ENCODE data around the gene FLNC.

FLNC gene

DNA sequence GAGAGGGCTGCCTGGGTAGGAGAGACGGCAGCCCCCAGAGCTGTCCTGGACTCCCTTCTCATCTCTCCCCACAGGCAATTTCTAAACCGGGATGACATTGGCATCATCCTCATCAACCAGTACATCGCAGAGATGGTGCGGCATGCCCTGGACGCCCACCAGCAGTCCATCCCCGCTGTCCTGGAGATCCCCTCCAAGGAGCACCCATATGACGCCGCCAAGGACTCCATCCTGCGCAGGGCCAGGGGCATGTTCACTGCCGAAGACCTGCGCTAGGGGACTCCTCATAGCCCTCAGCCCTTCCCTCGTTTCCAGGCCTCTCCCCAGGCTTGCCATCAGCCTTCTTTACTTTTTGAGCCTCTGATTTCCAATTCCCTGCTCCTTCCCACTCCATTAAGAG lies 35.1 kb downstream of the FLNC start:
- Histone ChIP-seq H3K4me2 (ENCODE audit: low read length) (no peak overlapping the region), H3K4me3 (ENCODE audit: low read length) (no peak overlapping the region), H2AK5ac (ENCODE audit: low read length) (no peak overlapping the region), H3K36me3 (ENCODE audit: control insufficient read depth, insufficient read depth, low read length) (no peaks in the 10 kb centered on the region), H4K5ac (ENCODE audit: low read length) (no peak overlapping the region), H3K18ac (ENCODE audit: low read length) (no peak overlapping the region), H3K56ac (ENCODE audit: low read length) (no peak overlapping the region), H3K23ac (ENCODE audit: low read length) (no peak overlapping the region), H3K4me1 (ENCODE audit: control insufficient read depth, low read depth, low read length) (no peaks in the 10 kb centered on the region), H2BK15ac (replicated peaks; ENCODE audit: low read depth) (no peak overlapping the region), H3K9ac (ENCODE audit: low read length) (no peak overlapping the region), H3K79me1 (ENCODE audit: low read length) (peaks cover 1% of the 10 kb centered on the region), H3K27me3 (ENCODE audit: insufficient read depth, low read length, poor library complexity) (peaks cover 11% of the 10 kb centered on the region), H2BK5ac (ENCODE audit: low read length) (no peak overlapping the region), H3K27ac (ENCODE audit: low read depth, low read length) (no peak overlapping the region), H2BK120ac (ENCODE audit: low read depth, low read length) (no peak overlapping the region), H3K79me2 (ENCODE audit: control insufficient read depth, insufficient read depth, low read length) (no peaks in the 10 kb centered on the region), H4K8ac (ENCODE audit: low read depth, low read length) (no peak overlapping the region), H3K4ac (ENCODE audit: low read depth, low read length) (no peak overlapping the region)
- no CpG with 5 or more reads among the region's 12 CpGs for WGBS (ENCODE audit: extremely low coverage, insufficient coverage, low lambda C conversion rate)
- DNase-seq = no peak

- no peak overlapping the region for H3K18ac ChIP-seq (ENCODE audit: low read length)
- no peak for DNase-seq
- no peak overlapping the region for H2AK5ac ChIP-seq (ENCODE audit: low read length)
- no peaks in the 10 kb centered on the region for H3K4me1 ChIP-seq (ENCODE audit: control insufficient read depth, low read depth, low read length)
- no peak overlapping the region for H4K5ac ChIP-seq (ENCODE audit: low read length)
- no peak overlapping the region for H3K9ac ChIP-seq (ENCODE audit: low read length)
- no peaks in the 10 kb centered on the region for H3K36me3 ChIP-seq (ENCODE audit: control insufficient read depth, insufficient read depth, low read length)
- no peak overlapping the region for H3K23ac ChIP-seq (ENCODE audit: low read length)
- H3K56ac ChIP-seq (ENCODE audit: low read length) = no peak overlapping the region
- H3K27ac ChIP-seq (ENCODE audit: low read depth, low read length) = no peak overlapping the region
- no peak overlapping the region for H4K8ac ChIP-seq (ENCODE audit: low read depth, low read length)
- H3K4me2 ChIP-seq (ENCODE audit: low read length) = no peak overlapping the region
- H3K79me2 ChIP-seq (ENCODE audit: control insufficient read depth, insufficient read depth, low read length) = no peaks in the 10 kb centered on the region
- H2BK120ac ChIP-seq (ENCODE audit: low read depth, low read length) = no peak overlapping the region
- H3K79me1 ChIP-seq (ENCODE audit: low read length) = peaks cover 1% of the 10 kb centered on the region
- peaks cover 12% of the 10 kb centered on the region for H3K27me3 ChIP-seq (ENCODE audit: insufficient read depth, low read length, poor library complexity)
- no peak overlapping the region for H2BK15ac ChIP-seq (replicated peaks; ENCODE audit: low read depth)
- H2BK5ac ChIP-seq (ENCODE audit: low read length) = no peak overlapping the region
- WGBS (ENCODE audit: extremely low coverage, insufficient coverage, low lambda C conversion rate) = no CpG with 5 or more reads among the region's 27 CpGs
- no peak overlapping the region for H3K4ac ChIP-seq (ENCODE audit: low read depth, low read length)
- no peak overlapping the region for H3K4me3 ChIP-seq (ENCODE audit: low read length)
Observed at GRCh38 chr7:128865996-128866877, 36.0 kb downstream of the FLNC start.

- Histone ChIP-seq H3K4me1 (ENCODE audit: control insufficient read depth, low read depth, low read length) (no peaks in the 10 kb centered on the region), H2BK120ac (ENCODE audit: low read depth, low read length) (no peak overlapping the region), H3K79me1 (ENCODE audit: low read length) (peaks cover 1% of the 10 kb centered on the region), H2BK5ac (ENCODE audit: low read length) (no peak overlapping the region), H3K4me2 (ENCODE audit: low read length) (no peak overlapping the region), H3K4ac (ENCODE audit: low read depth, low read length) (no peak overlapping the region), H3K27me3 (ENCODE audit: insufficient read depth, low read length, poor library complexity) (peaks cover 12% of the 10 kb centered on the region), H3K9ac (ENCODE audit: low read length) (no peak overlapping the region), H4K8ac (ENCODE audit: low read depth, low read length) (no peak overlapping the region), H2AK5ac (ENCODE audit: low read length) (no peak overlapping the region), H3K27ac (ENCODE audit: low read depth, low read length) (no peak overlapping the region), H3K36me3 (ENCODE audit: control insufficient read depth, insufficient read depth, low read length) (no peaks in the 10 kb centered on the region), H4K5ac (ENCODE audit: low read length) (no peak overlapping the region), H3K79me2 (ENCODE audit: control insufficient read depth, insufficient read depth, low read length) (no peaks in the 10 kb centered on the region), H3K4me3 (ENCODE audit: low read length) (no peak overlapping the region), H3K56ac (ENCODE audit: low read length) (no peak overlapping the region), H3K18ac (ENCODE audit: low read length) (no peak overlapping the region), H2BK15ac (replicated peaks; ENCODE audit: low read depth) (no peak overlapping the region), H3K23ac (ENCODE audit: low read length) (no peak overlapping the region)
- no peak for DNase-seq
- no CpG with 5 or more reads among the region's 4 CpGs for WGBS (ENCODE audit: extremely low coverage, insufficient coverage, low lambda C conversion rate)
Observed at GRCh38 chr7:128867241-128867640, 37.0 kb downstream of the FLNC start.

DNA sequence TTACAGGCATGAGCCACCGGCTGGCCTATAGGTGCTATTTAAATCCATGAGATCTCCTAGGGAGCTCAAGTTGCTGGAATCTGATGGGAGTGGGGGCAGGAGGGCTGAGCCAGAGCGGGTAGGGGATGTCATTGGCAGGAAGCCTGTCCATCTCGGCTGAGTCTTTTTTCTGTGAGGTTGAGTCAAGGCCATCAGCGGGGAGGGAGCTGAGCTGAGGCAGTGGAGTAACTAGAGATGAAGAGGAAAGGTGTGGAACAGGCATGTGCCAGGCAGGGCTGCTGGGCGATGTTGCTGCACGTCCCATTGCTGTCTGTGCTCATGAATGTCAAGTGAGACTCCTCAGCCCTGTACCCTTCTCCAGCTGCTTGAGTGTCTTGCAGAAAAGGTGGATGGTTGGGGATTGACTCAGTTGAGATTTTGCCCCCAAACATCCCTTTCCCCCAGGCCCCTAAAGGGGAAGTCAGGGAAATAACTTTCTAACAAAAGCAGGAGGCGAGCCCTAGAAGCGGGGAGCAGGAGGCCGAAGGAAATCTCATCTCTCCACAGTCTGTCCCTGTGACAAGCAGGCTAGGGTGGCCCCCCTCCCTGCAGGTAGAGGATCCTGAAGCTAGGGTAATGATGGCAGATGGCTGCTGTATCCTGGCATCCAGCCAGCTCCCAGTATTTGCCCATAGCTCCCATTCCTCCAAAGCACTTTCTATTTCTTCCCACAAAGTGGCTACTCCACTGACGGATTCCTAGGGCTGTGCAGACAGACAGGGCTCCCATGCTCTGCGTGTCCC lies 37.8 kb downstream of the FLNC start:
- Histone ChIP-seq H3K23ac (ENCODE audit: low read length) (no peak overlapping the region), H3K56ac (ENCODE audit: low read length) (no peak overlapping the region), H3K4me1 (ENCODE audit: control insufficient read depth, low read depth, low read length) (no peaks in the 10 kb centered on the region), H3K27ac (ENCODE audit: low read depth, low read length) (no peak overlapping the region), H2BK5ac (ENCODE audit: low read length) (no peak overlapping the region), H4K5ac (ENCODE audit: low read length) (no peak overlapping the region), H3K36me3 (ENCODE audit: control insufficient read depth, insufficient read depth, low read length) (no peaks in the 10 kb centered on the region), H3K18ac (ENCODE audit: low read length) (no peak overlapping the region), H4K8ac (ENCODE audit: low read depth, low read length) (no peak overlapping the region), H2AK5ac (ENCODE audit: low read length) (no peak overlapping the region), H3K4ac (ENCODE audit: low read depth, low read length) (no peak overlapping the region), H3K79me1 (ENCODE audit: low read length) (peaks cover 1% of the 10 kb centered on the region), H3K27me3 (ENCODE audit: insufficient read depth, low read length, poor library complexity) (peaks cover 12% of the 10 kb centered on the region), H3K79me2 (ENCODE audit: control insufficient read depth, insufficient read depth, low read length) (no peaks in the 10 kb centered on the region), H2BK15ac (replicated peaks; ENCODE audit: low read depth) (no peak overlapping the region), H3K4me3 (ENCODE audit: low read length) (no peak overlapping the region), H3K4me2 (ENCODE audit: low read length) (no peak overlapping the region), H2BK120ac (ENCODE audit: low read depth, low read length) (no peak overlapping the region), H3K9ac (ENCODE audit: low read length) (no peak overlapping the region)
- WGBS (ENCODE audit: extremely low coverage, insufficient coverage, low lambda C conversion rate) = no CpG with 5 or more reads among the region's 11 CpGs
- DNase-seq = peak; percentile 65

GRCh38 chr7:128868624-128869137 lies 38.5 kb downstream of the FLNC start:
- Histone ChIP-seq H3K79me1 (ENCODE audit: low read length) (no peaks in the 10 kb centered on the region), H3K27me3 (ENCODE audit: insufficient read depth, low read length, poor library complexity) (peaks cover 12% of the 10 kb centered on the region), H4K5ac (ENCODE audit: low read length) (no peak overlapping the region), H2BK15ac (replicated peaks; ENCODE audit: low read depth) (no peak overlapping the region), H3K27ac (ENCODE audit: low read depth, low read length) (no peak overlapping the region), H3K23ac (ENCODE audit: low read length) (no peak overlapping the region), H4K8ac (ENCODE audit: low read depth, low read length) (no peak overlapping the region), H3K4me3 (ENCODE audit: low read length) (no peak overlapping the region), H3K79me2 (ENCODE audit: control insufficient read depth, insufficient read depth, low read length) (no peaks in the 10 kb centered on the region), H3K9ac (ENCODE audit: low read length) (peak overlapping the region; percentile 59), H3K18ac (ENCODE audit: low read length) (no peak overlapping the region), H3K56ac (ENCODE audit: low read length) (peak overlapping the region; percentile 9), H2BK120ac (ENCODE audit: low read depth, low read length) (no peak overlapping the region), H3K4ac (ENCODE audit: low read depth, low read length) (no peak overlapping the region), H3K4me2 (ENCODE audit: low read length) (peak overlapping the region; percentile 77), H2AK5ac (ENCODE audit: low read length) (no peak overlapping the region), H2BK5ac (ENCODE audit: low read length) (no peak overlapping the region), H3K36me3 (ENCODE audit: control insufficient read depth, insufficient read depth, low read length) (no peaks in the 10 kb centered on the region), H3K4me1 (ENCODE audit: control insufficient read depth, low read depth, low read length) (no peaks in the 10 kb centered on the region)
- WGBS (ENCODE audit: extremely low coverage, insufficient coverage, low lambda C conversion rate) = no CpG with 5 or more reads among the region's 13 CpGs
- no peak for DNase-seq

All from mesendoderm (in vitro differentiated cells).